AG09309 (cell line): Measurements from ENCODE around the gene SMURF1.

ENCODE experiments used
- DNase-seq: peaks from one replicate; pipeline ENCODE4 v3.0.0-alpha.2; 2010; ENCODE audit warnings: low read depth
- H3K4me3 ChIP-seq: 2 replicates; pipeline ENCODE4 v1.5.1; 2011; ENCODE audit warnings: mild to moderate bottlenecking, low read depth, low read length, moderate library complexity; ENCODE audit not compliant: control insufficient read depth
- CTCF ChIP-seq: IDR thresholded peaks from 2 replicates; pipeline ENCODE4 v1.5.1; 2011; ENCODE audit warnings: mild to moderate bottlenecking, low read depth, low read length, inconsistent platforms; ENCODE audit not compliant: insufficient read depth, control insufficient read depth; ENCODE audit errors: missing control alignments

The SMURF1 gene

GRCh38 chr7:98978672-98979071 is 165.2 kb downstream of the SMURF1 start:
- no peak overlapping the region for H3K4me3 ChIP-seq
- no peak for TF ChIP-seq CTCF
- no peak for DNase-seq
